ENCODE measurements around the gene IGF1R.

IGF1R gene

GRCh38 chr15:98859149-98859548 lies 210.8 kb downstream of the IGF1R start:
- no peak for DNase-seq (ENCODE audit: low spot score)

- no peak for DNase-seq (ENCODE audit: low spot score)
Measured at GRCh38 chr15:98860281-98861041, 212.1 kb downstream of the IGF1R start.

GRCh38 chr15:98861188-98861587 lies 212.8 kb downstream of the IGF1R start:
- no peak for DNase-seq (ENCODE audit: low spot score)

- DNase-seq (ENCODE audit: low spot score), result no peak
Measured at GRCh38 chr15:98863983-98864382, 215.6 kb downstream of the IGF1R start.

GRCh38 chr15:98865397-98866339 lies 217.3 kb downstream of the IGF1R start:
- peak; percentile 89 for DNase-seq (ENCODE audit: low spot score)

GRCh38 chr15:98866511-98866910 lies 218.2 kb downstream of the IGF1R start:
- no peak for DNase-seq (ENCODE audit: low spot score)

- no peak for DNase-seq (ENCODE audit: low spot score)
Measured at GRCh38 chr15:98868564-98868963, 220.2 kb downstream of the IGF1R start.

GRCh38 chr15:98870788-98871187 lies 222.4 kb downstream of the IGF1R start:
- DNase-seq (ENCODE audit: low spot score), result no peak

- no peak for DNase-seq (ENCODE audit: low spot score)
Measured at GRCh38 chr15:98872774-98873173, 224.4 kb downstream of the IGF1R start.

GRCh38 chr15:98873441-98874218 lies 225.3 kb downstream of the IGF1R start:
- no peak for DNase-seq (ENCODE audit: low spot score)

GRCh38 chr15:98874370-98874769 lies 226.0 kb downstream of the IGF1R start:
- no peak for DNase-seq (ENCODE audit: low spot score)

GRCh38 chr15:98874773-98875172 lies 226.4 kb downstream of the IGF1R start:
- no peak for DNase-seq (ENCODE audit: low spot score)

- DNase-seq (ENCODE audit: low spot score), result no peak
Measured at GRCh38 chr15:98875309-98875708, 227.0 kb downstream of the IGF1R start.

- DNase-seq (ENCODE audit: low spot score), result no peak
Measured at GRCh38 chr15:98876451-98877369, 228.4 kb downstream of the IGF1R start.

GRCh38 chr15:98878172-98878571 lies 229.8 kb downstream of the IGF1R start:
- DNase-seq (ENCODE audit: low spot score), result no peak

GRCh38 chr15:98878862-98879261 lies 230.5 kb downstream of the IGF1R start:
- no peak for DNase-seq (ENCODE audit: low spot score)

- peak; percentile 64 for DNase-seq (ENCODE audit: low spot score)
Measured at GRCh38 chr15:98881526-98882520, 233.5 kb downstream of the IGF1R start.

GRCh38 chr15:98883478-98883877 lies 235.1 kb downstream of the IGF1R start:
- no peak for DNase-seq (ENCODE audit: low spot score)

GRCh38 chr15:98884894-98885293 lies 236.6 kb downstream of the IGF1R start:
- DNase-seq (ENCODE audit: low spot score), result no peak

GRCh38 chr15:98887976-98888375 lies 239.6 kb downstream of the IGF1R start:
- DNase-seq (ENCODE audit: low spot score), result no peak
